H7 (cell line): ENCODE measurements around the gene ZNF500. TPM values are rescaled to one million over a fixed set of nuclear protein-coding genes. Genes with fewer than 3 reads are reported as not detected.
A peak's percentile ranks its signal among the peaks of the same experiment; 100 is the strongest.

Experiments used
- DNase-seq: peaks from one replicate; pipeline ENCODE4 v3.0.0; 2012
- H3K27me3 ChIP-seq: 2 replicates; pipeline ENCODE4 v1.6.0; 2011; ENCODE audit warnings: mild to moderate bottlenecking, low read length; ENCODE audit not compliant: control insufficient read depth, insufficient read depth
- H3K36me3 ChIP-seq: replicated peaks from 2 replicates; pipeline ENCODE4 v1.5.1; 2011; ENCODE audit warnings: low read length; ENCODE audit not compliant: control insufficient read depth, insufficient read depth
- H3K4me3 ChIP-seq: 2 replicates; pipeline ENCODE4 v1.5.1; 2011; ENCODE audit warnings: low read depth, mild to moderate bottlenecking, control low read depth, low read length, moderate library complexity; ENCODE audit not compliant: insufficient read depth
- total RNA-seq: library from RNA; depleted of rRNA; stranded (reverse); fragments of >200 nt; shearing (Covaris generic); gene quantifications from 2 replicates; pipeline ENCODE4 v1.2.3, GENCODE V29; 2014

The ZNF500 gene
- total RNA-seq, 1 experiment from 2014 or later = 17.3 TPM

DNA sequence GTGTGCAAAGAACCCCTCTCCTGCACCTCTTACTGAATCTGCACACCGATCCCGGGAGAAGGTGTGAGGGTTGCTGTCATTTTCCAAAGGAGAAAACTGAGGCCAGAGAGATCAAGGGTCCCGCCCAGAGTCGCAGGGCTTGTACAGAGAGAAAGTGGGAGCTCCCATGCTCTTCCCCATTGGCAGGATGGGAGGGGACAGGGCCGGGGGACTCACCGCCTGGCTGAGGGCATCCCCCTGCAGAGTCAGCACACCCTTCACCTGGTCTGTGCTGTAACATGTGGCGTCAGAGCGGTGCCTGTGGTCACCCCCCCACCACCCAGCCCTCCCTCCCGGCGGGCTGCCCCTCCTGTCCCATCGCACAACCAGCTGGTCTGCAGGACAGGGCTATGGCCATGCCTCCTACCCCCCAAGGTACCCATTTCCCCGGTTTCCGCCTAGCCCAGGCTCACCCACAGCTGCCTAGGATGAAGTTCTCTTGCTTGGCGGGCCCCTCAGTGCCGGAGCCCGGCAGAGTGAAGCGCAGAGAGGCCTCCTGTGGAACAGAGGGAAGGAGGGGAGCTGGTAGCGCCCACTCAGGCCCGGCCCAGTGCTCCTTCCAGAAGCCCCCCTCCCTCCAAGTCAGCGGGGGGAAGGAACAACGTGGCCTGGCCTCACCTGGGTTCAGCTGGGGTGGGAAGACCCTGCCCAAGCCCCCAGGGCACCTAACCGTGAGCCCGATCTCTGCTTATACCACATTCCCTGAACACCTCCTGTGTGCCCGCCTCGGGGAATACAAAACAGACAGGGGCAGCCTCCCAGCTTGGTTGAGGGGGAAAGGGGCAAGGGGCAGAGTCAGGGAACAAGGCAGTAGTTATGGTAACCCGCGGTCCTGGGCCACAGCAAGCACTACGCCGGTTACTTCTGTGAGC is 34.3 kb upstream of the ZNF500 start:
- peak overlapping the region; percentile 63 for H3K4me3 ChIP-seq
- DNase-seq = peak; percentile 67

GRCh38 chr16:4800290-4801041 is 33.5 kb upstream of the ZNF500 start:
- peak; percentile 42 for DNase-seq
- peaks cover 5% of the 10 kb centered on the region for H3K36me3 ChIP-seq
- H3K4me3 ChIP-seq = no peak overlapping the region
- no peaks in the 10 kb centered on the region for H3K27me3 ChIP-seq

More for the DNA sequence above, 34.3 kb upstream of the ZNF500 start:
- Histone ChIP-seq H3K36me3 (peaks cover 5% of the 10 kb centered on the region), H3K27me3 (no peaks in the 10 kb centered on the region)

DNA sequence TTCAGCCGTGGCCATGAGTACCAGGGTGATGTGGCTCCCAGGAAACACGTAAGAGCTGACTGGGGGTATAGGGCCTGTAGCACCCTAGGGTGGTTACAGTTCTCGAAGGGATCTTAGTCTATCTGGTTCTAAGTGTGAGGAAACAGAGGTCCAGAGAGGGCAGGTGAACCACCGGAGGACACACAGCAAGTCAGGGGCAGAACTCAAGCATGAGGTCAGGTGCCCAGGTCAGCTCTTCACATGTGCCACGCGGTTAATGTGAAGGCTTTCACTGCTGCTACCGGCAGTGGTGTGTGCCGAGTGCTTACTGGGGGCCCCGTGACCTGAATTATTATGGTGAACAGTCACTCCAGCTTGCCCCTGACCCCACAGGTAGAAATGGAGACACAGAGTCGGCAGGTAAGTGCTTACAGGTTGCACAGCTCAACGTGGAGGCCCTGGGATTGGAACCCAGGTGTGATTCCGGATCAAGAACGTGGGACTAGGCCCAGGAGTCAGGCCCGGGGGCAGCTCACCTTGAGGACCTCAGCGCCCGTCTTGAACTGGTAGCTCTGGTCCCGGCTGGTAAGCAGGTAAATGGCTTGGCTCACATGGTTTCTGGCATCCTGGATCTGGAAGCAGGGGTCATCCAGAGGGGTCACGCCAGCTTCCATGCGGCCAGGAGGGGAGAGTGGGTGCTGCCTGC is 32.4 kb upstream of the ZNF500 start:
- H3K36me3 ChIP-seq = no peaks in the 10 kb centered on the region; the same call in 1 of the 2 replicates
- no peak for DNase-seq
- H3K4me3 ChIP-seq = no peak overlapping the region
- no peaks in the 10 kb centered on the region for H3K27me3 ChIP-seq

DNA sequence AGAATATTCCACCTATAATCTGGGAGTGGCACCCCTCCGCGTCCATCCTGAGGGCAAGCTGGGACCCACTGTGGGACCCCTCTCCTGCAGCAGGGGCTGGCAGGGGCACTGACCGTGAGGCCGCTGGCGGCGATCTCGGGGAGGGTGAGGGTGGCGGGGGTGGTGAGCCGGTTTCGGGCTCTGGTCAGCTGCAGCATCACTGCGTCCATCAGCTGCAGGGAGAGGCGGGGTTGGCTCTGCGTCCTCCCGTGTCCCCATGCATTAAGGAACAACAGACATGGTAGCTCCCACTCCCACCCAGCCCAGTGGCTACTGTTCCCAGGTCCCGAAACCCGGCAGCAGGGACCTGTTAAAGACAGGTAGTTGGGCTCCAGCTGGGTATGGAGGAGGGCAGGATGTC is 31.5 kb upstream of the ZNF500 start:
- Histone ChIP-seq H3K27me3 (no peaks in the 10 kb centered on the region), H3K4me3 (no peak overlapping the region), H3K36me3 (no peaks in the 10 kb centered on the region; the same call in 1 of the 2 replicates)
- DNase-seq = no peak

DNA sequence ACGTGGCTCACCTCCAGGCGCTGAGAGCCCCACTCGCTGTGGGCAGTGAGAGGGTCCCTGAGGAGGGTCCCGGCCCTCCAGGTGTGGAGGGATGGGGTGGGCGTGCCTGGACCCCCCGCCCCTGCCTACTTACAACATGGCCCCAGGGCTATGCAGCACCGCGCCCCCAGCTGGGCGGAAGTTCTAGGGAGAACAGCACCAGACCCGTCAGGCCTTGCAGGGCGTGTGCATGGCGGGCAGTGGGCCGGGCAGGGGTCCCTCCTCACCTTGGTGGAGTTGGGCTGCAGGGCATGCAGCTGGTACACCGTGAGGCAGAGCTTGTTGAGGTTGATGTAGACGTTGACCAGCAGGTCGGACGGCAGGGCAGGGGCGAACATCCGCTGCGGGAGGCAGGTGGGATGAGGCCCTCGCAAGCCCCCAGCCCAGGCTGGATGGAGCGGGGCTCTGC is 30.9 kb upstream of the ZNF500 start:
- DNase-seq = peak; percentile 31

DNA sequence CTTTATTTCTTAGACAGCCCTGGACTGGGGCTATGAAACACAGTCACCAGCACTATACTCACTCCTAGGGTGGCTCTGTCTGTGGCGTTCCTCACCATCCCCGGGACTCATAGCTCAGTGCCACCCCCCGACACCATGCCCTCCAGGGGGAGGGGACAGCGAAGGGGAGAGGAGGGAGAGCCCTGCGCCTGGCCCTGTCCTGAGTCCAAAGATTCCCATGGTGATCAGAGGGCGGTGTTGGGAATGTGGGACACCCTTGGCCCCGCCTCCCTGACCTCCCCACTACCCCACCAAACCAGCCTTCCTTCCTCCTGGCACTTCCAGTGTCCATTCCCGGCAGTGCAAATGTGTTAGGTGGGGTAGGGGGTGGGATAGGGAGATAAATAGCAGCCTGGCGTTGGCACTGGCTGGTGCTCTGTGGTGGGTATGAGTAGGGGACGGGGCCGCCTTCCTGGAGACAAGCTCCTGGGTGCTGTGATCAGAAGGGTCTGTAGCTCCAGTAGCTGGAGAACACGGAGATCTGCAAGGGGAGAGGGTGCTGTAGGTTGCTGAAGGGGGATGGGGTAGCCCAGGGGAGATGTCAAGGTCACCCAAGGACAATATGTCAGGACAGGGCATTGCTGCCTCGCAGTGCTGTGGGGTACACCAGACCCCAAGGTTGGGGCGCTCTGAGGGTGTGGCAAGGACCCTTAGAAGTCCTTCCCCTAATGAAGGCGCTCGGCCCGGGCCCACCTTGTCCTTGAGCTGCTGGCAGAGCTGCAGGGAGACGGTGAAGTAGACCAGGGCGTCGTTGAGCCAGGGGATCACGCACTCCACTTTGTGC is 30.2 kb upstream of the ZNF500 start:
- H3K36me3 ChIP-seq = no peaks in the 10 kb centered on the region; the same call in 1 of the 2 replicates
- no peak for DNase-seq

More for the DNA sequence above, 30.9 kb upstream of the ZNF500 start:
- no peak overlapping the region for H3K4me3 ChIP-seq
- no peaks in the 10 kb centered on the region for H3K27me3 ChIP-seq
- no peaks in the 10 kb centered on the region; the same call in 1 of the 2 replicates for H3K36me3 ChIP-seq

GRCh38 chr16:4795828-4796572 is 29.0 kb upstream of the ZNF500 start:
- DNase-seq = no peak
- no peak overlapping the region for H3K4me3 ChIP-seq
- H3K27me3 ChIP-seq = no peaks in the 10 kb centered on the region
- no peaks in the 10 kb centered on the region; the same call in 1 of the 2 replicates for H3K36me3 ChIP-seq

More for the DNA sequence above, 30.2 kb upstream of the ZNF500 start:
- Histone ChIP-seq H3K4me3 (no peak overlapping the region), H3K27me3 (no peaks in the 10 kb centered on the region)

- no peak for DNase-seq
- Histone ChIP-seq H3K27me3 (no peaks in the 10 kb centered on the region), H3K4me3 (no peak within 1 kb of the TSS), H3K36me3 (no peaks in the 10 kb centered on the region; the same call in 1 of the 2 replicates)
Observed at GRCh38 chr16:4795181-4795827, 28.3 kb upstream of the ZNF500 start, which contains the start of gene SMIM22. SMIM22 (plus strand) TSS chr16:4795369; CDS start chr16:4795735, 366 bp downstream.

- DNase-seq = no peak
- Histone ChIP-seq H3K4me3 (no peak overlapping the region), H3K36me3 (no peaks in the 10 kb centered on the region), H3K27me3 (no peaks in the 10 kb centered on the region)
Observed at GRCh38 chr16:4792951-4793513, 26.1 kb upstream of the ZNF500 start.

- H3K36me3 ChIP-seq = no peaks in the 10 kb centered on the region
- H3K27me3 ChIP-seq = no peaks in the 10 kb centered on the region
- H3K4me3 ChIP-seq = no peak overlapping the region
- no peak for DNase-seq
Observed at GRCh38 chr16:4790871-4791270, 23.9 kb upstream of the ZNF500 start.

DNA sequence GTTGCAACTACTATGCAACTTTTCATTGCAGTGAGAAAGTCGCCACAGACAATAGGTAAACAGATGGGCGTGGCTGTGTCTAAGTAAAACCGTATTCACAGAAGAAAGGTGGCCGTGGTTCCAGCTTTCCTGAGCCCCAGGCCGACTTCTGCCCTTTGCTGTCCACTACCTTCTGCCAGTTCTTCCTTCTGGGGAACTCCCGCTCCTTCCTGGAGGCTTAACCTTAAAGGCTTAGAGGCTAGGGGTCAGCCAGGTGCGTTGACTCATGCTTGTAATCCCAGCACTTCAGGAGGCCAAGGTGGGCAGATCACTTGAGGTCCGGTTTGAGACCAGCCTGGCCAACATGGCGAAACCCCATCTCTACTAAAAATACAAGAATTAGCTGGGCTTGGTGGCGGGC is 23.3 kb upstream of the ZNF500 start:
- H3K27me3 ChIP-seq = no peaks in the 10 kb centered on the region
- H3K4me3 ChIP-seq = no peak overlapping the region
- no peak for DNase-seq
- no peaks in the 10 kb centered on the region for H3K36me3 ChIP-seq

DNA sequence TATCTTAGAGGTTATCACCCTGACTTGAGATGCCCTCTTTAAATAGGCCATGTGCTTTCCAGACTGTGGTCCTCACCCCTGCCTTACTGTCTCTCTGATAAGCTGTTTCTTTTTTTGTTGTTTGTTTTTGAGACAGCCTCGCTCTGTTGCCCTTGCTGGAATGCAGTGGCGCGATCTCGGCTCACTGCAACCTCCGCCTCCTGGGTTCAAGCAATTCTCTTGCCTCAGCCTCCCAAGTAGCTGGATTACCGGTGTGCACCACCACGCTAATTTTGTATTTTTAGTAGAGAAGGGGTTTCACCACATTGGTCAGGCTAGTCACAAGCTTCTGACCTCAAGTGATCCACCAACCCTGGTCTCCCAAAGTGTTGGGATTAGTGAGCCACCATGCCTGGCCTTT is 21.9 kb upstream of the ZNF500 start:
- DNase-seq = no peak
- Histone ChIP-seq H3K4me3 (no peak overlapping the region), H3K36me3 (no peaks in the 10 kb centered on the region), H3K27me3 (no peaks in the 10 kb centered on the region)
